Measurements from ENCODE around the gene HNF1B. TPM values are rescaled to one million over a fixed set of nuclear protein-coding genes. Genes with fewer than 3 reads are reported as not detected.

HNF1B gene
- total RNA-seq, 1 donor from 2014 or later, result 0.13 TPM

GRCh38 chr17:37696366-37696765, 48.5 kb downstream of the HNF1B start:
- no peaks in the 10 kb centered on the region for H3K4me1 Mint-ChIP-seq (ENCODE audit: unreplicated experiment)
- H3K27ac Mint-ChIP-seq (ENCODE audit: unreplicated experiment), result no peak overlapping the region
- peaks cover 4% of the 10 kb centered on the region for H3K36me3 Mint-ChIP-seq (ENCODE audit: low read depth, unreplicated experiment)
- DNase-seq (ENCODE audit: low spot score), result no peak
- no peak for TF ChIP-seq CTCF (IDR thresholded peaks at IDR 0.05; ENCODE audit: unreplicated experiment)
- H3K4me3 Mint-ChIP-seq (ENCODE audit: unreplicated experiment), result no peak overlapping the region
- H3K27me3 Mint-ChIP-seq (ENCODE audit: unreplicated experiment), result peaks cover 4% of the 10 kb centered on the region
- no peaks in the 10 kb centered on the region for H3K9me3 Mint-ChIP-seq (ENCODE audit: unreplicated experiment)

GRCh38 chr17:37695726-37696125, 49.1 kb downstream of the HNF1B start:
- no peak for DNase-seq (ENCODE audit: low spot score)
- no peak for TF ChIP-seq CTCF (IDR thresholded peaks at IDR 0.05; ENCODE audit: unreplicated experiment)
- Mint-ChIP-seq H3K27ac (ENCODE audit: unreplicated experiment) (no peak overlapping the region), H3K4me1 (ENCODE audit: unreplicated experiment) (no peaks in the 10 kb centered on the region), H3K27me3 (ENCODE audit: unreplicated experiment) (peaks cover 4% of the 10 kb centered on the region), H3K9me3 (ENCODE audit: unreplicated experiment) (no peaks in the 10 kb centered on the region), H3K36me3 (ENCODE audit: low read depth, unreplicated experiment) (peaks cover 4% of the 10 kb centered on the region), H3K4me3 (ENCODE audit: unreplicated experiment) (no peak overlapping the region)

- H3K4me1 Mint-ChIP-seq (ENCODE audit: unreplicated experiment), result no peaks in the 10 kb centered on the region
- no peak overlapping the region for H3K27ac Mint-ChIP-seq (ENCODE audit: unreplicated experiment)
- H3K36me3 Mint-ChIP-seq (ENCODE audit: low read depth, unreplicated experiment), result peaks cover 4% of the 10 kb centered on the region
- TF ChIP-seq CTCF (IDR thresholded peaks at IDR 0.05; ENCODE audit: unreplicated experiment), result no peak
- DNase-seq (ENCODE audit: low spot score), result no peak
- no peak overlapping the region for H3K4me3 Mint-ChIP-seq (ENCODE audit: unreplicated experiment)
- peaks cover 4% of the 10 kb centered on the region for H3K27me3 Mint-ChIP-seq (ENCODE audit: unreplicated experiment)
- no peaks in the 10 kb centered on the region for H3K9me3 Mint-ChIP-seq (ENCODE audit: unreplicated experiment)
Observed at GRCh38 chr17:37694734-37695133, 50.1 kb downstream of the HNF1B start.

GRCh38 chr17:37693328-37693727, 51.5 kb downstream of the HNF1B start:
- Mint-ChIP-seq H3K27me3 (ENCODE audit: unreplicated experiment) (peaks cover 3% of the 10 kb centered on the region), H3K4me1 (ENCODE audit: unreplicated experiment) (peaks cover under 1% of the 10 kb centered on the region), H3K4me3 (ENCODE audit: unreplicated experiment) (no peak overlapping the region), H3K9me3 (ENCODE audit: unreplicated experiment) (no peaks in the 10 kb centered on the region), H3K27ac (ENCODE audit: unreplicated experiment) (no peak overlapping the region), H3K36me3 (ENCODE audit: low read depth, unreplicated experiment) (peaks cover 4% of the 10 kb centered on the region)
- TF ChIP-seq CTCF (IDR thresholded peaks at IDR 0.05; ENCODE audit: unreplicated experiment), result no peak
- no peak for DNase-seq (ENCODE audit: low spot score)

GRCh38 chr17:37691807-37692206, 53.1 kb downstream of the HNF1B start:
- H3K4me1 Mint-ChIP-seq (ENCODE audit: unreplicated experiment), result peaks cover 7% of the 10 kb centered on the region
- no peak overlapping the region for H3K4me3 Mint-ChIP-seq (ENCODE audit: unreplicated experiment)
- peaks cover 5% of the 10 kb centered on the region for H3K27me3 Mint-ChIP-seq (ENCODE audit: unreplicated experiment)
- H3K36me3 Mint-ChIP-seq (ENCODE audit: low read depth, unreplicated experiment), result peaks cover 4% of the 10 kb centered on the region
- H3K27ac Mint-ChIP-seq (ENCODE audit: unreplicated experiment), result no peak overlapping the region
- DNase-seq (ENCODE audit: low spot score), result no peak
- H3K9me3 Mint-ChIP-seq (ENCODE audit: unreplicated experiment), result no peaks in the 10 kb centered on the region
- TF ChIP-seq CTCF (IDR thresholded peaks at IDR 0.05; ENCODE audit: unreplicated experiment), result no peak

All from endothelial cell (in vitro differentiated cells).